Measurements from ENCODE around the gene MAGI2.

MAGI2 gene

GRCh38 chr7:79180533-79180932 lies 272.9 kb downstream of the MAGI2 start:
- in situ Hi-C loops (cut with HindIII; ENCODE audit: low sequenced_read_pairs): no loop called here

- in situ Hi-C loops (cut with HindIII; ENCODE audit: low sequenced_read_pairs): no loop called here
Observed at GRCh38 chr7:79176859-79177477, 276.5 kb downstream of the MAGI2 start.

- in situ Hi-C loops (cut with HindIII; ENCODE audit: low sequenced_read_pairs): no loop called here
Observed at GRCh38 chr7:79175374-79175773, 278.1 kb downstream of the MAGI2 start.

GRCh38 chr7:79165225-79165624 lies 288.2 kb downstream of the MAGI2 start:
- in situ Hi-C loops (cut with HindIII; ENCODE audit: low sequenced_read_pairs): no loop called here

GRCh38 chr7:79159040-79159664 lies 294.3 kb downstream of the MAGI2 start:
- in situ Hi-C loops (cut with HindIII; ENCODE audit: low sequenced_read_pairs): no loop called here

GRCh38 chr7:79157281-79157680 lies 296.2 kb downstream of the MAGI2 start:
- in situ Hi-C loops (cut with HindIII; ENCODE audit: low sequenced_read_pairs): no loop called here

GRCh38 chr7:79149831-79150230 lies 303.6 kb downstream of the MAGI2 start:
- in situ Hi-C loops (cut with HindIII; ENCODE audit: low sequenced_read_pairs): no loop called here

GRCh38 chr7:79142706-79143105 lies 310.8 kb downstream of the MAGI2 start:
- in situ Hi-C loops (cut with HindIII; ENCODE audit: low sequenced_read_pairs): no loop called here

GRCh38 chr7:79141252-79141651 lies 312.2 kb downstream of the MAGI2 start:
- in situ Hi-C loops (cut with HindIII; ENCODE audit: low sequenced_read_pairs): no loop called here

- in situ Hi-C loops (cut with HindIII; ENCODE audit: low sequenced_read_pairs): no loop called here
Observed at GRCh38 chr7:79137942-79138341, 315.5 kb downstream of the MAGI2 start.

GRCh38 chr7:79132844-79133451 lies 320.5 kb downstream of the MAGI2 start:
- in situ Hi-C loops (cut with HindIII; ENCODE audit: low sequenced_read_pairs): no loop called here

- in situ Hi-C loops (cut with HindIII; ENCODE audit: low sequenced_read_pairs): no loop called here
Observed at GRCh38 chr7:79130715-79131114, 322.8 kb downstream of the MAGI2 start.

- in situ Hi-C loops (cut with HindIII; ENCODE audit: low sequenced_read_pairs): no loop called here
Observed at GRCh38 chr7:79124331-79124730, 329.1 kb downstream of the MAGI2 start.

- in situ Hi-C loops (cut with HindIII; ENCODE audit: low sequenced_read_pairs): no loop called here
Observed at GRCh38 chr7:79118143-79118542, 335.3 kb downstream of the MAGI2 start.

- in situ Hi-C loops (cut with HindIII; ENCODE audit: low sequenced_read_pairs): no loop called here
Observed at GRCh38 chr7:79096361-79096805, 357.1 kb downstream of the MAGI2 start.

- in situ Hi-C loops (cut with HindIII; ENCODE audit: low sequenced_read_pairs): no loop called here
Observed at GRCh38 chr7:79093421-79093820, 360.0 kb downstream of the MAGI2 start.

GRCh38 chr7:79091661-79092060 lies 361.8 kb downstream of the MAGI2 start:
- in situ Hi-C loops (cut with HindIII; ENCODE audit: low sequenced_read_pairs): no loop called here

GRCh38 chr7:79091011-79091410 lies 362.5 kb downstream of the MAGI2 start:
- in situ Hi-C loops (cut with HindIII; ENCODE audit: low sequenced_read_pairs): no loop called here

- in situ Hi-C loops (cut with HindIII; ENCODE audit: low sequenced_read_pairs): no loop called here
Observed at GRCh38 chr7:79090543-79090942, 362.9 kb downstream of the MAGI2 start.

GRCh38 chr7:79084423-79084822 lies 369.0 kb downstream of the MAGI2 start:
- in situ Hi-C loops (cut with HindIII; ENCODE audit: low sequenced_read_pairs): no loop called here

GRCh38 chr7:79079919-79080554 lies 373.4 kb downstream of the MAGI2 start:
- in situ Hi-C loops (cut with HindIII; ENCODE audit: low sequenced_read_pairs): no loop called here

GRCh38 chr7:79078273-79078672 lies 375.2 kb downstream of the MAGI2 start:
- in situ Hi-C loops (cut with HindIII; ENCODE audit: low sequenced_read_pairs): no loop called here

Data from endothelial cell of hepatic sinusoid (primary cell).